ENCODE results near the gene PTPN14. TPM values are rescaled to one million over a fixed set of nuclear protein-coding genes. Genes with fewer than 3 reads are reported as not detected.
A peak's percentile ranks its signal among the peaks of the same experiment; 100 is the strongest.

The PTPN14 gene
- polyA plus RNA-seq, 1 donor from 2014 or later: 0.08 TPM

DNA sequence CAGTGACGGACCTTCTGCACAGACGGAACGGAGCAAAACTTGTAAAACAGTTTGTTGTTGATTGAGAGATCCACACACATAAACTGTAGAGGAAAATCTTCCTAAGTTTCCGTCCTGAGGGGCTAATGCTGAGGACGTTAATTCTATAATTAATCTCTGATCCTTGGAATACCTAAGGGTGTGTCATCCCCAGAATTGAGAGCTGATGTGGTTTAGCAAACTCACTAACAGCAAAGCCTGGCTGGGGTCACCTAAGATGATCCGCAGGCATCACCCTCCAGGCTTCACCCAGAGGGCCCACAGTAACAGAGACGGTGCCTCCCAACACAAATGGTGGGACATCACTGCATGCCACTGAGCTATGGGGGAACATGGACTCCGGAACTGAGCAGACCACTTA lies 172.9 kb downstream of the PTPN14 start:
- no peak overlapping the region for H3K27ac Mint-ChIP-seq
- H3K4me1 Mint-ChIP-seq: no peaks in the 10 kb centered on the region
- no peaks in the 10 kb centered on the region for H3K36me3 Mint-ChIP-seq
- no peaks in the 10 kb centered on the region for H3K9me3 Mint-ChIP-seq
- H3K27me3 Mint-ChIP-seq: no peaks in the 10 kb centered on the region
- H3K4me3 Mint-ChIP-seq: no peak overlapping the region

DNA sequence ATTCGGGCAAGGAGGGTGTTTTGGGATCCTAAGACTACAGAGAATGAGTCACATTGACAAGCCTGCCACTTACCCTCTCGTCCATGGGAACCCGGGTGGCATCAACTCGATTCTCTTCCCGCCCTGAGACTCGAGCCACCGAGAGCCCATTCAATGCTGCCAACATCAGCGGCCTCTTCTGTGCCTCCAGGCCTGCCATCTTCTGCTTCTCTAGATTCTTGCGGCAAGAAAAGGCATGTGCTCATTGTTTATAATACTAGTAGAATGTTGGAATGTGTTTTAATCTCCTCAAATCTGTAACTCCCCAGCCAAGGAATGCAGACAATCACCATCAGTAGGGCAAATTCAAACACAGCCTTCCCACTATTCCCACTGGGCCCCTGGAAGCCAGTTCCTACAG lies 173.5 kb downstream of the PTPN14 start:
- Mint-ChIP-seq H3K27ac (no peak overlapping the region), H3K9me3 (no peaks in the 10 kb centered on the region), H3K4me3 (no peak overlapping the region), H3K27me3 (no peaks in the 10 kb centered on the region), H3K4me1 (no peaks in the 10 kb centered on the region), H3K36me3 (no peaks in the 10 kb centered on the region)

- no peak overlapping the region for H3K27ac Mint-ChIP-seq
- H3K27me3 Mint-ChIP-seq: no peaks in the 10 kb centered on the region
- H3K4me3 Mint-ChIP-seq: no peak overlapping the region
- no peaks in the 10 kb centered on the region for H3K4me1 Mint-ChIP-seq
- H3K36me3 Mint-ChIP-seq: no peaks in the 10 kb centered on the region
- H3K9me3 Mint-ChIP-seq: no peaks in the 10 kb centered on the region
These were observed 173.9 kb downstream of the PTPN14 start for GRCh38 chr1:214377485-214377884.

DNA sequence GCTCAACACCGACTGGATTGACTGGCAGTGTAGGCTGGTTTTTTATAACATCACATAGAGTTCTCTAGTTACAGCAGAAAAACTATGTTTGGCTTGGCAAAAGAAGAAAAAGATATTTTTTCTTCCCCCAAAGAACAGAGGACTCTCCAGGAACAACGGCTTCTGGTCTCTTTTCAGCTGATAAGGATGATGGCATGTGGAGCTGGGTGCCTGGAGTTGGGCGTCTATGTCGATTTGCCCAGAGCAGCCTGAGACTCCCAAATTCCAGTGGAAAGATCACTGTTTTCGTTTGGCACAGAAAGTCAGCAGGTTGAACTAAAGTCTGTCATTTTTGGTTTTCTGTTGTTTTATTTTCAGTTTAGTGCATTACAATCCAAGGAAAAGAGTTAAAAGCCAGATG lies 179.3 kb downstream of the PTPN14 start:
- Mint-ChIP-seq H3K4me3 (no peak overlapping the region), H3K9me3 (peaks cover 0 to 2% (median 0%) of the 10 kb centered on the region in 3 donors), H3K36me3 (no peaks in the 10 kb centered on the region), H3K27me3 (peaks cover 2% of the 10 kb centered on the region), H3K4me1 (no peaks in the 10 kb centered on the region), H3K27ac (no peak overlapping the region)

DNA sequence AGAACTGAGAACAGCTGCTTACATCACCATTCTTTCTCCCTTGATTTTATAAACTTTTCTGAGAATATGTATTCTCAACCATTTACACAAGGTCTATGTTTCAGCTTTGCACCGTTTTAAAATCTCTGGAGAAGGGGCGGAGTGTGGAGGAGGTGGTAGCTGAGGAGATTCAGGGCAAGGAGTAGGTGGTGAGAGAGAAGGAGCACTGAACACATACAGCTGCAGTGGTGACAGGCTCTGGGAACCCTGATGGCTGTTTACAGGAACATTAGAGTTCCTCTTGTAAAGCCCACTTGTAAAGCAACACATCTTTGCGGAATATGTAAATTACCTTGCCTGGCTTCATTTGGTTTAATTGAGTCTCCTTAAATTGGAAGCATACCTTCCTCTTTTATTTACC lies 180.8 kb downstream of the PTPN14 start:
- peaks cover 1% of the 10 kb centered on the region for H3K36me3 Mint-ChIP-seq
- H3K27me3 Mint-ChIP-seq: peaks cover 4% of the 10 kb centered on the region
- peaks cover 0 to 2% (median 0%) of the 10 kb centered on the region in 3 donors for H3K9me3 Mint-ChIP-seq
- no peak overlapping the region for H3K27ac Mint-ChIP-seq
- H3K4me3 Mint-ChIP-seq: no peak overlapping the region
- H3K4me1 Mint-ChIP-seq: no peaks in the 10 kb centered on the region

DNA sequence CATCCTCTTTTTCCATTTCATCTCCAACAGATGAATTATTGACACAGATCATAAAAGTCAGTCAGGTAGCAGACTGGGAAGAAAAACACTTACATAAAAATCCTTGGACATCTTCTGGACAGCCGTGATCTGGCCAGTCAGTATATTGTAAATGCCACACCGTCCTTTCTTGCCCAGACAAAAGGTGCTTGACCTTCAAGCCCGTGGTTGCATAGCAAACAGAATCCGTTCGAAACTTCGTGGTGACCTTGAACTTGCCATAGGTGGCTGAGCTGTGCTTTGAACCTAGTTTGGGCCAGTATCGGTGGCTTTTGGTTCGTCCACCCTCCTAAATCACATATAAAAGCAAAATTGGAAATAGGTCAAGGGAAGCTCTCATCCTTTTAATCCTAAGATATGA lies 182.0 kb downstream of the PTPN14 start:
- H3K36me3 Mint-ChIP-seq: peaks cover 2% of the 10 kb centered on the region
- no peak overlapping the region for H3K27ac Mint-ChIP-seq
- H3K9me3 Mint-ChIP-seq: peaks cover 0 to 2% (median 0%) of the 10 kb centered on the region in 3 donors
- H3K27me3 Mint-ChIP-seq: peaks cover 6% of the 10 kb centered on the region
- H3K4me1 Mint-ChIP-seq: no peaks in the 10 kb centered on the region
- no peak overlapping the region for H3K4me3 Mint-ChIP-seq

GRCh38 chr1:214367841-214368240 lies 183.6 kb downstream of the PTPN14 start:
- Mint-ChIP-seq H3K9me3 (peaks cover 0 to 2% (median 0%) of the 10 kb centered on the region in 3 donors), H3K27ac (no peak overlapping the region), H3K4me1 (no peaks in the 10 kb centered on the region), H3K4me3 (no peak overlapping the region), H3K27me3 (peaks cover 6% of the 10 kb centered on the region), H3K36me3 (peaks cover 2% of the 10 kb centered on the region)

- Mint-ChIP-seq H3K9me3 (peaks cover 0 to 5% (median 0%) of the 10 kb centered on the region in 3 donors), H3K4me1 (peaks cover 0 to 1% (median 0%) of the 10 kb centered on the region in 3 donors), H3K27me3 (peaks cover 12% of the 10 kb centered on the region), H3K36me3 (peaks cover 2% of the 10 kb centered on the region), H3K27ac (no peak overlapping the region), H3K4me3 (no peak overlapping the region)
These were observed 186.6 kb downstream of the PTPN14 start for GRCh38 chr1:214364786-214365295.

DNA sequence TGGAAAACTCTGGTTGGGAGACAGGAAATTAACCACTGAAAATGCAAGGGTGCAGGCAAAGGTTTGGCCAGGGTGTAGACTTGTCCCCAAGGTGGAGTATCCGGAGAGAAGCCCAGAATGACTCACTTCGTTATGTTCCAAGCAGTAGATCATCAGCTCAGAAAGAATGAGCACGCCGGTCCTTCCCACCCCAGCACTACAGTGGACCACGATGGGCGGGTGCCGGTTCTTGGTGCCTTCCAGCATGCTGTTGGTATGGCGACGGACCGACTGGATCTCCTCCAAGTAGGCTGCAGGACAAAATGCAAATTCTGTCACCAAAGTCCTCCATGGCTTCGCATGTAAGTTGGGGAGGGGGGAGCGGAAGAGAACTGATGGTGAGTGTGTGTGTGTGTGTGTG lies 187.0 kb downstream of the PTPN14 start:
- no peak overlapping the region for H3K4me3 Mint-ChIP-seq
- peaks cover 0 to 5% (median 0%) of the 10 kb centered on the region in 3 donors for H3K9me3 Mint-ChIP-seq
- no peak overlapping the region for H3K27ac Mint-ChIP-seq
- H3K27me3 Mint-ChIP-seq: peaks cover 11% of the 10 kb centered on the region
- H3K36me3 Mint-ChIP-seq: peaks cover 2% of the 10 kb centered on the region
- H3K4me1 Mint-ChIP-seq: peaks cover 0 to 1% (median 0%) of the 10 kb centered on the region in 3 donors

- Mint-ChIP-seq H3K36me3 (peaks cover 2% of the 10 kb centered on the region), H3K4me3 (no peak overlapping the region), H3K9me3 (peaks cover 0 to 5% (median 0%) of the 10 kb centered on the region in 3 donors), H3K27me3 (peaks cover 11% of the 10 kb centered on the region), H3K4me1 (peaks cover 0 to 1% (median 0%) of the 10 kb centered on the region in 3 donors), H3K27ac (no peak overlapping the region)
These were observed 188.0 kb downstream of the PTPN14 start for GRCh38 chr1:214363386-214363785.

- Mint-ChIP-seq H3K9me3 (peaks cover 0 to 3% (median 0%) of the 10 kb centered on the region in 3 donors), H3K27me3 (peaks cover 11% of the 10 kb centered on the region), H3K36me3 (peaks cover 2% of the 10 kb centered on the region), H3K27ac (no peak overlapping the region), H3K4me1 (peaks cover 0 to 1% (median 0%) of the 10 kb centered on the region in 3 donors), H3K4me3 (no peak overlapping the region)
These were observed 189.1 kb downstream of the PTPN14 start for GRCh38 chr1:214362188-214362882.

GRCh38 chr1:214361636-214362035 lies 189.8 kb downstream of the PTPN14 start:
- Mint-ChIP-seq H3K9me3 (peaks cover 0 to 3% (median 0%) of the 10 kb centered on the region in 3 donors), H3K4me3 (no peak overlapping the region), H3K36me3 (peaks cover 2% of the 10 kb centered on the region), H3K27me3 (peaks cover 15% of the 10 kb centered on the region), H3K27ac (no peak overlapping the region), H3K4me1 (peaks cover 0 to 1% (median 0%) of the 10 kb centered on the region in 3 donors)

DNA sequence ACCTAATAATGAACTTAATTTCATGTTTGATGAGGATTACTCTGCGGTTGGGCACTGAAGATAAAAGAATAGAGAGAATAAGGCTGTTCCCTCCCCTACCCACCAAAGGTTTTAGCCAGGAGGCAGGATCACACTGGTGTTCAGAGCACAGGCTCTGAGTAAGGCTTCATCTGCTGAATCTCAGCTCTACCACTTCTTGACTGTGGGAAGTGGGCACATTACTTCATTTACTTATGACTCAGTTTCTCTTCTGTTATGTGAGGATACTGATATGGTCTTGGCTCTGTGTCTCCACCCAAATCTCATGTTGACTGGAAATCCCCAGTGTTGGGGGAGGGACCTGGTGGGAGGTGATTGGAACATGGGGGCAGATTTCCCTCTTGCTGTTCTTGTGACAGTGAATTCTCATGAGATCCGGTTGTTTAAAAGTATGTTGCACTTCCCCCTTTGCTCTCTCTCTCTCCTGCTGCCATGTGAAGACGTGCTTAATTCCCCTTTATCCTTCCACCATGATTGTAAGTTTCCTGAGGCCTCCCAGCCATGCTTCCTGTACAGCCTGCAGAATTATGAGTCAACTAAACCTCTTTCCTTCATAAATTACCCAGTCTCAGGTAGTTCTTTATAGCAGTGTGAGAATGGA lies 190.8 kb downstream of the PTPN14 start:
- Mint-ChIP-seq H3K27me3 (peaks cover 15% of the 10 kb centered on the region), H3K4me1 (peaks cover 0 to 1% (median 0%) of the 10 kb centered on the region in 3 donors), H3K36me3 (peaks cover 1% of the 10 kb centered on the region), H3K9me3 (peaks cover 0 to 3% (median 0%) of the 10 kb centered on the region in 3 donors), H3K27ac (no peak overlapping the region), H3K4me3 (no peak overlapping the region)

- H3K9me3 Mint-ChIP-seq: peaks cover 0 to 3% (median 0%) of the 10 kb centered on the region in 3 donors
- no peaks in the 10 kb centered on the region for H3K36me3 Mint-ChIP-seq
- peaks cover 0 to 1% (median 0%) of the 10 kb centered on the region in 3 donors for H3K4me1 Mint-ChIP-seq
- H3K27me3 Mint-ChIP-seq: peaks cover 15% of the 10 kb centered on the region
- no peak overlapping the region for H3K4me3 Mint-ChIP-seq
- H3K27ac Mint-ChIP-seq: no peak overlapping the region
These were observed 191.3 kb downstream of the PTPN14 start for GRCh38 chr1:214360116-214360515.

DNA sequence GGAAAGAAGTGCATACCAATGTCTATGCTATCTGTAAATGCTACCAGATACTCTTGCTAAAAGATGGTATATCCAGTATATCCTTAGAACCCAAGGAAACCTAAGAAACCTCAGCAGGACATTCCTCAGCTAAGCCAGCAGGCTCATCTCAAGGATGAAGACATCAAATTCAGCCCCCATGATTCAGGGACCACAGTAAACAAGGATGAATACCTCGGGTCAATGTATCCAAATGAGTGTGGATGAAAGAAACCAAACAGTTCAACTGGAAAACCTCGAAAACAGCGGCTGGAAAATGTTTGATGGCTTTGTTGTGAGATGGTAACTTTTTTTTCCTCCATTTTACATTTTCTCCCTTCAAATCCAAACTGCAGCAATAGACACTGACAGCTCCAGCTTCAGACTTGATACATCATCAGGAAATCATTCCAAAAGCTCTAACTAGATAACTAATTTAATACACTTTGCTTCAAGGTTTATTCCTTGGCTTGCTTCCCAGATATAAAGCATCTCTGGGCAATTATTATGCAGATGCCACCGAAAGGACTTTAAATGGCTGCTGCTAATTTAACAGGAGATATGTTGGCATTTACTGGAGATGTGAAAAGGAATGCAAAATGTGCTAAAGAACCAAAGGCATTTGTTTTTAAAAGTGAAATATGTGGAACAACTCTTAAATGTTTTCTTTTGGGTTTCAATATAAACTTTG lies 196.8 kb downstream of the PTPN14 start:
- H3K4me1 Mint-ChIP-seq: no peaks in the 10 kb centered on the region
- H3K27ac Mint-ChIP-seq: peak overlapping the region in 1 of 3 donors; percentile 84
- no peaks in the 10 kb centered on the region for H3K36me3 Mint-ChIP-seq
- H3K27me3 Mint-ChIP-seq: peaks cover 5% of the 10 kb centered on the region
- H3K9me3 Mint-ChIP-seq: peaks cover 0 to 2% (median 0%) of the 10 kb centered on the region in 3 donors
- no peak overlapping the region for H3K4me3 Mint-ChIP-seq

Measured in IgD-negative memory B cell (primary cell).